Esophagus muscularis mucosa (tissue), 4 donors: ENCODE measurements around the gene IP6K2. TPM values are rescaled to one million over a fixed set of nuclear protein-coding genes. Genes with fewer than 3 reads are reported as not detected.
"Not testable (repeated sequence)": the region's sequence is repeated elsewhere in the genome, so short reads cannot be mapped to it uniquely, and the experiment has no call there.

Experiments
- DNase-seq: peaks from one replicate; pipeline ENCODE4 v3.0.0-alpha.2; 2017; ENCODE audit errors: extremely low spot score
- H3K27ac ChIP-seq, 4 donors: fragments of 200-600 bp; sonication (generic); replicated peaks in 1 of 4; 1 replicate in 3 of 4; 2 replicates in 1 of 4; pipeline ENCODE4 v1.5.1; 2016 to 2019; ENCODE audit warnings: mild to moderate bottlenecking in 1 of 4
- H3K27me3 ChIP-seq, 4 donors: fragments of 200-600 bp; sonication (generic); one replicate each; pipeline versions ENCODE4 v1.5.1 to v1.6.0; 2016 to 2019
- H3K36me3 ChIP-seq, 4 donors: fragments of 200-600 bp; sonication (generic); one replicate each; pipeline ENCODE4 v1.5.1; 2016 to 2019
- H3K4me1 ChIP-seq, 4 donors: fragments of 200-600 bp; sonication (generic); one replicate each; pipeline ENCODE4 v1.5.1; 2016 to 2019
- H3K4me3 ChIP-seq, 4 donors: fragments of 200-600 bp; sonication (generic); 1 replicate in 2 of 4; 2 replicates in 2 of 4; pipeline ENCODE4 v1.5.1; 2016 to 2019; ENCODE audit warnings: mild to moderate bottlenecking in 4 of 4, moderate library complexity in 1 of 4
- H3K9me3 ChIP-seq, 4 donors: fragments of 200-600 bp; sonication (generic); 1 replicate in 3 of 4; 2 replicates in 1 of 4; pipeline ENCODE4 v1.5.1; 2016 to 2019
- EP300 ChIP-seq: sonication (generic); formaldehyde crosslinking; IDR thresholded peaks from one replicate; pipeline ENCODE4 v1.6.1; 2017; ENCODE audit warnings: antibody characterized with exemption
- POLR2A ChIP-seq: fragments of 450-650 bp; IDR thresholded peaks from one replicate; pipeline ENCODE4 v1.6.1; 2017; ENCODE audit warnings: antibody characterized with exemption, moderate library complexity, mild to moderate bottlenecking, low read depth
- POLR2AphosphoS5 ChIP-seq, 2 donors: sonication (generic); formaldehyde crosslinking; IDR thresholded peaks; one replicate each; pipeline ENCODE4 v1.6.1; 2017; ENCODE audit warnings: antibody characterized with exemption in 2 of 2
- WGBS: methylation state at CpG from one replicate; pipeline ENCODE4 v1.1.5; 2018; 5-methylcytosine and 5-hydroxymethylcytosine counted together
- intact Hi-C: fragments of 100-400 bp; cut with DNase I; formaldehyde crosslinking; loops from one replicate; pipeline ENCODE4 v1.15.1; 2023
- total RNA-seq, 4 donors: library from RNA; depleted of rRNA; stranded (reverse); fragments of >200 nt; gene quantifications; one replicate each; pipeline versions ENCODE4 v1.1.0 to v1.2.1, GENCODE V29; 2016
- TF ChIP-seq, protein P1 (sequence below), 3 experiments: fragments of 200-600 bp in 2 of 3; fragments of 450-650 bp in 1 of 3; sonication (generic) in 2 of 3; IDR thresholded peaks; one replicate each; pipeline ENCODE4 v1.5.1; 2017 to 2019; ENCODE audit warnings: antibody characterized with exemption in 3 of 3, mild to moderate bottlenecking in 2 of 3, moderate library complexity in 1 of 3

Gene IP6K2
- total RNA-seq, 4 donors from 2014 or later, result 31.0 to 57.5 (median 41.2) TPM

DNA sequence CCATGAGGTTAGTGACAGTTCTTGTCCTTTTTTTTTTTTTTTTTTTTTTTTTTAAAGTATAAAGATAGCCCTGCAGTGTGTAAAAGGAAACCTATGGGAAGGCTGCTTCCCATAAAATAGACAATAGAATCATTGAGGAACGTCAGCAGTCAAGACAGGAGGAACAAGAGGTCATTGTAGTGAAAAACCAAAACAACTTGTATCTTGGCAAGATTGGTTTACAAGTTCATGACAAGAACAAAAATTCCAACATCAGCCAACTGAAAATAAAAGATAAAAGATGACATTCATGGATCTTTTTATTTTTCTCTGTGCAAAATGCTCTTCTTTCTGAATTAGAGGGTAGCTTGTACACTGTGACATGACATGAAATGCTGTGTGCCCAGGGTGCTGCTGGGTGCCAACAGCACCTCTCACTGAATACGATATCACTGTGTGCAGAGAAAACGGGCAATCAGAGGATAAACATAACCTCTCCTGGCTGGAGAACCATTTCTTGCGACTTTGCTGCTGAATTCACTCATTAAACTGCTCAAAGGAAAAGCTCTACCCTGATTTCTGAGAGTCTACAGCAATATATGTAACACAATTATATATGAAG is 30.1 kb upstream of the IP6K2 start:
- no peaks in the 10 kb centered on the region for H3K9me3 ChIP-seq
- WGBS, result 58% methylated on average over 4 of the region's 4 CpGs
- peaks cover 31 to 61% (median 39%) of the 10 kb centered on the region in 4 donors for H3K36me3 ChIP-seq
- no peak for TF ChIP-seq POLR2AphosphoS5 (IDR thresholded peaks at IDR 0.05)
- no peak for TF ChIP-seq EP300
- TF ChIP-seq, protein P1, sequence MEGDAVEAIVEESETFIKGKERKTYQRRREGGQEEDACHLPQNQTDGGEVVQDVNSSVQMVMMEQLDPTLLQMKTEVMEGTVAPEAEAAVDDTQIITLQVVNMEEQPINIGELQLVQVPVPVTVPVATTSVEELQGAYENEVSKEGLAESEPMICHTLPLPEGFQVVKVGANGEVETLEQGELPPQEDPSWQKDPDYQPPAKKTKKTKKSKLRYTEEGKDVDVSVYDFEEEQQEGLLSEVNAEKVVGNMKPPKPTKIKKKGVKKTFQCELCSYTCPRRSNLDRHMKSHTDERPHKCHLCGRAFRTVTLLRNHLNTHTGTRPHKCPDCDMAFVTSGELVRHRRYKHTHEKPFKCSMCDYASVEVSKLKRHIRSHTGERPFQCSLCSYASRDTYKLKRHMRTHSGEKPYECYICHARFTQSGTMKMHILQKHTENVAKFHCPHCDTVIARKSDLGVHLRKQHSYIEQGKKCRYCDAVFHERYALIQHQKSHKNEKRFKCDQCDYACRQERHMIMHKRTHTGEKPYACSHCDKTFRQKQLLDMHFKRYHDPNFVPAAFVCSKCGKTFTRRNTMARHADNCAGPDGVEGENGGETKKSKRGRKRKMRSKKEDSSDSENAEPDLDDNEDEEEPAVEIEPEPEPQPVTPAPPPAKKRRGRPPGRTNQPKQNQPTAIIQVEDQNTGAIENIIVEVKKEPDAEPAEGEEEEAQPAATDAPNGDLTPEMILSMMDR (IDR thresholded peaks at IDR 0.05), result no peak
- no peak for TF ChIP-seq POLR2A
- no peak overlapping the region for H3K4me3 ChIP-seq
- intact Hi-C loops, result no loop called here
- H3K27me3 ChIP-seq, result no peaks in the 10 kb centered on the region
- H3K27ac ChIP-seq, result peak overlapping the region; percentile 22 to 64 (median 36)
- peaks cover 10 to 16% (median 15%) of the 10 kb centered on the region in 4 donors for H3K4me1 ChIP-seq
- no peak for DNase-seq

DNA sequence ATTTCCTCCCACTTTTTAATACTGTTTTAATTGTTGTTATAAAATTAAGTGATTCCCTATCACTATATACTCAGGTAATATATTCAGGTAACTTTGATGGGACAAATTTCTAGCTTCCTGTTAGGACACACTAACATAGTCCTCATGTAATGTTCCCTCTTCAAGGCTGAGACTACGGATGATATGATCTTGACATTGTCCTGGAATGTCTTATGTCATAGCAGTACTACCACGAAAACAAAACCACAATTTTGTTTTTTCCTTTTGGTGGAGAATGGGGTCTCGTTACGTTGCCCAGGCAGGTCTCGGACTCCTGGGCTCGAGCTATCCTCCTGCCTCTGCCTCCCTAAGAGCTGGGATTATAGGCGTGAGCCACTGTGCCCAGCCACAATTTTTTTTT is 26.8 kb upstream of the IP6K2 start:
- H3K36me3 ChIP-seq, result peaks cover 7 to 29% (median 11%) of the 10 kb centered on the region in 4 donors

DNA sequence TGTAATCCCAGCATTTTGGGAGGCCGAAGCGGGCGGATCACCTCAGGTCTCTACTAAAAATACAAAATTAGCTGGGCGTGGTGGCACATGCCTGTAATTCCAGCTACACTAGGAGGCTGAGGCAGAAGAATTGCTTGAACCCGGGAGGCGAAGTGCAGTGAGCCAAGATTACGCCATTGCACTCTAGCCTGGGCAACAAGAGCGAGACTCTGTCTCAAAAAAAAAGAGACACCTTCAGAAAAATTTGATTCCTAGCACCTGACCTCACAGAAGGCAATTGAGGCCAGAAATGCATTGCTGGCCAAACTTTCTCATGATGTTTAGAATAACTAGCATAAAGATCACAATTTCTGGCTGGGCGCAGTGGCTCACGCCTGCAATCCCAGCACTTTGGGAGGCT is 24.2 kb upstream of the IP6K2 start:
- peaks cover 38 to 54% (median 44%) of the 10 kb centered on the region in 4 donors for H3K4me1 ChIP-seq
- not testable (repeated sequence) for DNase-seq, H3K4me3 ChIP-seq, H3K9me3 ChIP-seq, H3K27me3 ChIP-seq
- H3K27ac ChIP-seq, result peak overlapping the region in 3 of 4 donors; percentile 65 to 72 (median 69)
- peaks cover 0 to 13% (median 4%) of the 10 kb centered on the region in 4 donors for H3K36me3 ChIP-seq
- 95% methylated on average over 10 of the region's 10 CpGs for WGBS
- intact Hi-C loops, result loop anchor here (5.0 kb wide), 1 partner anchor 54 kb away; the partner anchor contains the start of gene NCKIPSD

More for the DNA sequence above, 26.8 kb upstream of the IP6K2 start:
- peaks cover 38 to 41% (median 40%) of the 10 kb centered on the region in 4 donors for H3K4me1 ChIP-seq
- WGBS, result 93% methylated on average over 7 of the region's 7 CpGs
- DNase-seq, result no peak
- H3K4me3 ChIP-seq, result no peak overlapping the region
- H3K27ac ChIP-seq, result no peak overlapping the region
- intact Hi-C loops, result loop anchor here (5.0 kb wide), 1 partner anchor 56 kb away; the partner anchor contains the start of gene NCKIPSD
- no peaks in the 10 kb centered on the region for H3K9me3 ChIP-seq
- TF ChIP-seq POLR2A, result no peak
- TF ChIP-seq EP300, result no peak
- no peak for TF ChIP-seq POLR2AphosphoS5 (IDR thresholded peaks at IDR 0.05)
- TF ChIP-seq, protein P1 (IDR thresholded peaks at IDR 0.05), result no peak
- H3K27me3 ChIP-seq, result no peaks in the 10 kb centered on the region

DNA sequence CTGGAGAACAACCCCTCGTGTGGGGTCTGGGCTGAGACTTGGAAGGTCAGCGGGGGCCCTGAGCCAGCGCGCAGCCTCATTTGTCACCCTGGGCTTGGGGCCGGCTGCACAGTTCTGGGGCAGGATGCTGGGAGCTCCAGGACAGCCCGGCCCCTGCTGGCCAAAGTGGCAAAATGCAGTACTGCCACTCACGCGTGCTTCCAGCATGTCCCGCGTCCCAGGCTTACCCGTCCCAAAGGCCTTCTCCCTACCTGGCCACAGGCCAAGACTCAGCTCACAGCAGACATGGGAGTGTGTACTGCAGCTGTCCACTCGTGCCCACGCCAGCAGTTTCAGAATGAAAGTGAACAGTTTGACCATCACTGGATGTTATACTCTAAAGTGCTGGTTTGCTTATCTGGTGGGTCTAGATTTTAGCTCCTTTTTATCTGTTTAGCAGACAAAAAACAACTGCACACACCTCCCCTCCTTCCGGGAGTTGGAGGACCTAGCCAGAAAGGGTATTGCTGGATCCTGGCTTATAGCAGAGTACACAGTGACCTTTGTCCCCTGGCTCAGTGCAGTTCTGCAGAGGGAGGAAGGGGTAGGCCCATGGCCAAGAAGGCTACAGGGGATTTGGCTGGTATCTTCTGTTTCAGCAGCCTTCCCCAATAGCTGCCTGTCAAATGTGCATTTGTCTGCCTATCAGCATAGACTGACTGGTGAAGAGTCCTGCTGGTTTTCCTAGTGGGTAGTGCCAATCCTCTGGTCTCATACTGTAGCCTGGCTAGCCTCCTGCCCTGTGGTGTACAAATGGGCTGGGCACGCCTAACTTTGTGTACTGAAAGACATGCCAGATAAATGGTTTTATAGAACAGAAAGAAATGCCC is 23.2 kb upstream of the IP6K2 start:
- peak overlapping the region in 3 of 4 donors; percentile 8 to 32 (median 31) for H3K4me3 ChIP-seq
- DNase-seq, result peak; percentile 95
- 20% methylated on average over 7 of the region's 15 CpGs for WGBS

More for the DNA sequence above, 23.2 kb upstream of the IP6K2 start:
- peaks cover 44 to 60% (median 48%) of the 10 kb centered on the region in 4 donors for H3K4me1 ChIP-seq
- H3K27ac ChIP-seq, result peak overlapping the region; percentile 65 to 72 (median 69)
- no peaks in the 10 kb centered on the region for H3K27me3 ChIP-seq
- no peaks in the 10 kb centered on the region for H3K9me3 ChIP-seq
- H3K36me3 ChIP-seq, result peaks cover 0 to 7% (median 0%) of the 10 kb centered on the region in 4 donors
- TF ChIP-seq, protein P1 (IDR thresholded peaks at IDR 0.05), result peak; percentile 83 to 99 (median 88)
- TF ChIP-seq POLR2A, result no peak
- TF ChIP-seq POLR2AphosphoS5 (IDR thresholded peaks at IDR 0.05), result peak; percentile 60 to 74
- intact Hi-C loops, result loop anchor here (5.0 kb wide), 1 partner anchor 53 kb away; the partner anchor contains the start of gene NCKIPSD
